HG03571 (cell line): ENCODE measurements around the gene SSX5.
"Not testable (repeated sequence)": the region's sequence is repeated elsewhere in the genome, so short reads cannot be mapped to it uniquely, and the experiment has no call there.

Experiments used
- ATAC-seq: cut with Tn5 transposase; IDR thresholded peaks from one replicate; pipeline ENCODE4 v1.9.1; 2021; ENCODE audit not compliant: unreplicated experiment

Gene SSX5

GRCh38 chrX:48196745-48197201 lies at the start of gene SSX5:
Gene SSX5, minus strand, starts transcription at chrX:48196795. Its CDS starts 1,437 bp downstream, at chrX:48195358.
- ATAC-seq: no peak

GRCh38 chrX:48224196-48224595 lies 27.6 kb upstream of the SSX5 start:
- not testable (repeated sequence) for ATAC-seq

GRCh38 chrX:48214341-48214740 lies 17.7 kb upstream of the SSX5 start:
- ATAC-seq: not testable (repeated sequence)

- ATAC-seq: not testable (repeated sequence)
Observed at GRCh38 chrX:48190024-48190423, 6.6 kb downstream of the SSX5 start.

GRCh38 chrX:48181882-48182281 lies 14.7 kb downstream of the SSX5 start:
- not testable (repeated sequence) for ATAC-seq

- ATAC-seq: no peak
Observed at GRCh38 chrX:48180811-48181210, 15.8 kb downstream of the SSX5 start.

GRCh38 chrX:48179691-48180090 lies 16.9 kb downstream of the SSX5 start:
- ATAC-seq: no peak

- ATAC-seq: not testable (repeated sequence)
Observed at GRCh38 chrX:48166322-48166721, 30.3 kb downstream of the SSX5 start.

- no peak for ATAC-seq
Observed at GRCh38 chrX:48165241-48165640, 31.4 kb downstream of the SSX5 start.

- ATAC-seq: no peak
Observed at GRCh38 chrX:48156014-48156413, 40.6 kb downstream of the SSX5 start.

GRCh38 chrX:48154796-48155195 lies 41.8 kb downstream of the SSX5 start:
- no peak for ATAC-seq

- no peak for ATAC-seq
Observed at GRCh38 chrX:48153769-48154168, 42.8 kb downstream of the SSX5 start.

GRCh38 chrX:48142697-48143096 lies 53.9 kb downstream of the SSX5 start:
- ATAC-seq: not testable (repeated sequence)

- not testable (repeated sequence) for ATAC-seq
Observed at GRCh38 chrX:48141810-48142508, 54.6 kb downstream of the SSX5 start.

- not testable (repeated sequence) for ATAC-seq
Observed at GRCh38 chrX:48139076-48139475, 57.5 kb downstream of the SSX5 start.
